ENCODE data around the gene C19orf85.
A peak's percentile ranks its signal among the peaks of the same experiment; 100 is the strongest.

Gene C19orf85

GRCh38 chr19:55488986-55489710, 24.6 kb upstream of the C19orf85 start:
- DNase-seq: no peak

GRCh38 chr19:55487924-55488687, 23.6 kb upstream of the C19orf85 start, which contains the start of gene SSC5D:
SSC5D (plus strand) TSS chr19:55488436; CDS start chr19:55488590, 154 bp downstream.
- DNase-seq: no peak

- no peak for DNase-seq
Measured at GRCh38 chr19:55486971-55487923, 22.7 kb upstream of the C19orf85 start.

GRCh38 chr19:55486043-55486970, 21.8 kb upstream of the C19orf85 start:
- no peak for DNase-seq

- no peak for DNase-seq
Measured at GRCh38 chr19:55485439-55486011, 21.0 kb upstream of the C19orf85 start.

- DNase-seq: no peak
Measured at GRCh38 chr19:55484593-55485438, 20.3 kb upstream of the C19orf85 start, which contains the start of gene NAT14. NAT14 (plus strand) TSS chr19:55485188; CDS start chr19:55485709, 521 bp downstream.

GRCh38 chr19:55483706-55484592, 19.4 kb upstream of the C19orf85 start:
- DNase-seq: no peak

- no peak for DNase-seq
Measured at GRCh38 chr19:55482967-55483705, 18.6 kb upstream of the C19orf85 start.

GRCh38 chr19:55482156-55482961, 17.8 kb upstream of the C19orf85 start:
- DNase-seq: no peak

- DNase-seq: no peak
Measured at GRCh38 chr19:55481794-55482155, 17.2 kb upstream of the C19orf85 start.

- no peak for DNase-seq
Measured at GRCh38 chr19:55481148-55481793, 16.7 kb upstream of the C19orf85 start.

- DNase-seq: no peak
Measured at GRCh38 chr19:55479451-55480230, 15.1 kb upstream of the C19orf85 start.

- DNase-seq: no peak
Measured at GRCh38 chr19:55479045-55479444, 14.5 kb upstream of the C19orf85 start.

GRCh38 chr19:55478364-55478763, 13.8 kb upstream of the C19orf85 start:
- DNase-seq: no peak

GRCh38 chr19:55477905-55478304, 13.4 kb upstream of the C19orf85 start:
- DNase-seq: no peak

- DNase-seq: peak; percentile 97
Measured at GRCh38 chr19:55476100-55476775, 11.7 kb upstream of the C19orf85 start, which contains the start of gene ZNF628. ZNF628 (plus strand) TSS chr19:55476617; CDS start chr19:55479911, 3,294 bp downstream.

Measured in NK-92 treated with Interleukin-12 subunit alpha and Interleukin-12 subunit beta, amount 100 ng/mL, for 24 hours (cell line).